RWPE1 (cell line): Measurements from ENCODE around the gene DZIP3.
A peak's percentile ranks its signal among the peaks of the same experiment; 100 is the strongest.

Experiments used
- CTCF ChIA-PET: fragments of 350-600 bp; sonication (Branson Sonifier 250); formaldehyde crosslinking; extraction: SDS; loops from one replicate; lab custom pipeline; 2021; lab: Yijun Ruan, JAX
- POLR2A ChIA-PET: fragments of 400-600 bp; formaldehyde crosslinking; extraction: SDS; loops from one replicate; lab custom pipeline; 2020; ENCODE audit warnings: antibody characterized with exemption; ENCODE audit not compliant: low non-redundant PET; lab: Yijun Ruan, JAX
- DNase-seq: peaks from one replicate; pipeline ENCODE4 v3.0.0; 2012; ENCODE audit warnings: low spot score
- H3K27ac ChIP-seq: fragments of 450-650 bp; 2 replicates; pipeline ENCODE4 v1.5.1; 2017
- TF ChIP-seq, protein P1 (sequence below): fragments of 450-650 bp; conservative IDR thresholded peaks from 2 replicates; pipeline ENCODE4 v1.5.1; 2017; ENCODE audit warnings: low read depth, mild to moderate bottlenecking

Gene DZIP3, protein sequence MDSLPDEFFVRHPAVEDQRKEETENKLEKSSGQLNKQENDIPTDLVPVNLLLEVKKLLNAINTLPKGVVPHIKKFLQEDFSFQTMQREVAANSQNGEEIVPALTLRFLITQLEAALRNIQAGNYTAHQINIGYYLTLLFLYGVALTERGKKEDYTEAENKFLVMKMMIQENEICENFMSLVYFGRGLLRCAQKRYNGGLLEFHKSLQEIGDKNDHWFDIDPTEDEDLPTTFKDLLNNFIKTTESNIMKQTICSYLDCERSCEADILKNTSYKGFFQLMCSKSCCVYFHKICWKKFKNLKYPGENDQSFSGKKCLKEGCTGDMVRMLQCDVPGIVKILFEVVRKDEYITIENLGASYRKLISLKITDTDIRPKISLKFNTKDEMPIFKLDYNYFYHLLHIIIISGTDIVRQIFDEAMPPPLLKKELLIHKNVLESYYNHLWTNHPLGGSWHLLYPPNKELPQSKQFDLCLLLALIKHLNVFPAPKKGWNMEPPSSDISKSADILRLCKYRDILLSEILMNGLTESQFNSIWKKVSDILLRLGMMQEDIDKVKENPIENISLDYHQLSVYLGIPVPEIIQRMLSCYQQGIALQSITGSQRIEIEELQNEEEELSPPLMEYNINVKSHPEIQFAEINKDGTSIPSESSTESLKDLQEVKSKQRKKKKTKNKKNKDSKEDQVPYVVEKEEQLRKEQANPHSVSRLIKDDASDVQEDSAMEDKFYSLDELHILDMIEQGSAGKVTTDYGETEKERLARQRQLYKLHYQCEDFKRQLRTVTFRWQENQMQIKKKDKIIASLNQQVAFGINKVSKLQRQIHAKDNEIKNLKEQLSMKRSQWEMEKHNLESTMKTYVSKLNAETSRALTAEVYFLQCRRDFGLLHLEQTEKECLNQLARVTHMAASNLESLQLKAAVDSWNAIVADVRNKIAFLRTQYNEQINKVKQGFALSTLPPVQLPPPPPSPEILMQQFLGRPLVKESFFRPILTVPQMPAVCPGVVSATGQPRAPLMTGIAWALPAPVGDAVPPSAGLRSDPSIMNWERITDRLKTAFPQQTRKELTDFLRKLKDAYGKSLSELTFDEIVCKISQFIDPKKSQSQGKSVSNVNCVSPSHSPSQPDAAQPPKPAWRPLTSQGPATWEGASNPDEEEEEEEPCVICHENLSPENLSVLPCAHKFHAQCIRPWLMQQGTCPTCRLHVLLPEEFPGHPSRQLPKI

DNA sequence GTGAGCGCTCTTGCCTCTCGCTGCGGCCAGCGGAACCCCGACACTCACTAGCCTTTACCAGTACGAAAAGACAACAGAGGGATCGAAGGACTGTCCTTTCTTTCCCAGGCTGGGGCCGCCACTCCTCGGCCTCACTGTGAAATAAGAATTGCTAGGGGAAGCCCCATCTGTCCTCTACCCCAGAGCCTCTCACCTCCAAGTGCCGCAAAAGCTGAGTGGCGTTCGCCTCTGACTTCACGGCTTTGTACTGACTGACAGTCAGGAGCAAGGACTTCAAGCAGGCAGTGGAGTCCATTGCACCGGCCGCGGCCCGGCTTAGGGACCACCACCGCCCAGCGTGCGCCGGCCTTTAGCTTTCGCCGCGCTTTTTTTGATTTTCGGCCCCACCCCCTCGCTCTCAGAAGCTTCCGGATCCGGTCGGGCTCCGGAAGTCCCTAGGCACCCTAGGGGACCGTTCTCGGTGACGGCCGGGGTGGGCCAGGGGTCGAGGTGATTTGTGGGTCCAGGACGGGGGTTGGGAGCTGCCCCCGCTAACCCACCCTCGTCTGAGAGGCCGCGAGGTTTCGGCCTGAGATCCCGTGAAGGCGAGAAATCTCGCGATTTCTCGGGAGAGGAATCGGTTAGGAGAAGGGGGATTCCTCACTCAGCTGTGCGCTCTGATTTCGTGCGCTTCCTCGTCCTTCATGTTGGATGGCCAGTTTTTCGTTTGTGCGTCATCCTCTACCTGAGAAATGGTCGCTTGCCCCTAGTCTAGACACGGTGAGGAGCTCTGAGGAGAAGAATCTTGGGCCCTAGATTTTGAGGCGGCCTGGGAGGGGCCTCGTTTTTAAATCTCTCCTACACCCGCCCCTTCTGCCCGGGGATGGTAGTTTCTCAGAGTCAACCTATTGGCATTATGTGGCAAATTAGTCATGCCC is at the start of gene DZIP3, which contains the start of gene CIP2A:
Gene DZIP3 (plus strand): TSS at position 642 of the 917 bp plus-strand sequence. CDS start 15,685 bp downstream, outside the sequence.
Gene CIP2A (minus strand): TSS at position 358 of the 917 bp plus-strand sequence. CDS start 63 bp downstream, at position 295.
- TF ChIP-seq, protein P1, sequence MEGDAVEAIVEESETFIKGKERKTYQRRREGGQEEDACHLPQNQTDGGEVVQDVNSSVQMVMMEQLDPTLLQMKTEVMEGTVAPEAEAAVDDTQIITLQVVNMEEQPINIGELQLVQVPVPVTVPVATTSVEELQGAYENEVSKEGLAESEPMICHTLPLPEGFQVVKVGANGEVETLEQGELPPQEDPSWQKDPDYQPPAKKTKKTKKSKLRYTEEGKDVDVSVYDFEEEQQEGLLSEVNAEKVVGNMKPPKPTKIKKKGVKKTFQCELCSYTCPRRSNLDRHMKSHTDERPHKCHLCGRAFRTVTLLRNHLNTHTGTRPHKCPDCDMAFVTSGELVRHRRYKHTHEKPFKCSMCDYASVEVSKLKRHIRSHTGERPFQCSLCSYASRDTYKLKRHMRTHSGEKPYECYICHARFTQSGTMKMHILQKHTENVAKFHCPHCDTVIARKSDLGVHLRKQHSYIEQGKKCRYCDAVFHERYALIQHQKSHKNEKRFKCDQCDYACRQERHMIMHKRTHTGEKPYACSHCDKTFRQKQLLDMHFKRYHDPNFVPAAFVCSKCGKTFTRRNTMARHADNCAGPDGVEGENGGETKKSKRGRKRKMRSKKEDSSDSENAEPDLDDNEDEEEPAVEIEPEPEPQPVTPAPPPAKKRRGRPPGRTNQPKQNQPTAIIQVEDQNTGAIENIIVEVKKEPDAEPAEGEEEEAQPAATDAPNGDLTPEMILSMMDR: no peak
- peak within 1 kb of the TSS; percentile 94 for H3K27ac ChIP-seq
- ChIA-PET CTCF (interaction anchor here (0.6 to 1.2 kb wide), 2 partner anchors 29 to 35 kb away, joined by 3 read pairs; no protein-coding TSS in a partner anchor), POLR2A (interaction anchor here (0.5 to 0.6 kb wide), 3 partner anchors 10 to 866 kb away, joined by 3 to 4 read pairs (median 3); no protein-coding TSS in a partner anchor)
- peak; percentile 90 for DNase-seq

DNA sequence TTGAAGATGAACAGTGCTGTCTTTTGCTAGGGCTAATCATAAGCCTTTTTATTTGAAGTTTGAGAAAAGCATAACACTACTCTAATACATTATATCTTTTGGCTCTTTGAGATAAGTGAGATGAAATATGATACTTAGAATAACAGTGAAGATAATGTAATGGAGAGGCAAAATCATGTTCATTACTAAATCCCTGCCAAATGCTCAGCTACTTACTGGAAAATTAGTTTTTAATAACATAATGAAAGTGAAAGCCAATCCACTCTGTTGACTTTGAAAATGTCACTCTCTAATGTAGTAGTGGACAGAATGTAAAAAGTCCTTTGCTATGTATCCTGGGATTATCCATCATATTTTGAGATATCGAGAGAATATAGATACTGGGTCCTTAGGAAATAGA is 43.3 kb upstream of the DZIP3 start:
- TF ChIP-seq, protein P1: no peak
- POLR2A ChIA-PET: no interaction called here
- no peak overlapping the region for H3K27ac ChIP-seq
- no peak for DNase-seq
- CTCF ChIA-PET: interaction anchor here (0.6 to 0.7 kb wide), 2 partner anchors 22 to 312 kb away, joined by 3 read pairs; no protein-coding TSS in a partner anchor

DNA sequence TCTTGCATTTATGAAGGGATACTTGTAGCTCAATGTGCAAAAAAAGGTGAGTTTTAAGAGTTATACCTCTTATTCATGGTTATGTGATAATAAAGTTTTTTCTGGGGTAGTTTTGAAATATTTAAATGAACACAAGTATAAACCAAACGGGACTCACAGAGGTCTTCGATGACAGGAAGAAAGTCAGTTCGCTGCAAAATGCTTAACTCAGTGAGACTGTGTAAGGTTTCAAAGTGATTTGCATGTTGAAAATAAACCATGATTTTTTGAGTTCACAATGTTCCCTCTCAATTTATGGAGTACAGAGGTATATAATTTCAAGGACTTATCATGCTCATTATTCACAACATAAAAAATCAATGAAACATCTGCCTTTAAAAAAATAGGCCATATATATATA is 42.8 kb upstream of the DZIP3 start:
- ChIA-PET CTCF (interaction anchor here (0.6 to 0.7 kb wide), 2 partner anchors 22 to 311 kb away, joined by 3 read pairs; no protein-coding TSS in a partner anchor), POLR2A (no interaction called here)
- TF ChIP-seq, protein P1: no peak
- no peak overlapping the region for H3K27ac ChIP-seq
- DNase-seq: no peak

DNA sequence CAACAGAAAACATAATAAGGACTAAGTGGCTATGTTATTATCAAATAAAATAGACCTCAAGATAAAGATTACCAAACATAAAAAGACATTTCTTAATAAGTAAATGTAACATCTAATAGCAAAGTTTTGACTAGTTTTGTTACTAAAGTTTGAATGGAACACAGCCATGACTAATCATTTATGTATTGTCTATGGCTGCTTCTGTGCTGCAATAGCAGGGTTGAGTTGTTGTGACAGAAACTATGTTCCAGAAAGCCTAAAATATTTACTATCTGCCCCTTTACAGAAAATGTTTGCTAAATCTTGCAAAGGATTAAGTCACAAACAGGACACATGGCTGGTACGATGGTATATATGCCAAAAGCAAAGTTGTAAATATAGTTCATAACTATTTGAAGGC is 41.2 kb upstream of the DZIP3 start:
- no peak overlapping the region for H3K27ac ChIP-seq
- ChIA-PET POLR2A (no interaction called here), CTCF (no interaction called here)
- DNase-seq: no peak
- TF ChIP-seq, protein P1: no peak

DNA sequence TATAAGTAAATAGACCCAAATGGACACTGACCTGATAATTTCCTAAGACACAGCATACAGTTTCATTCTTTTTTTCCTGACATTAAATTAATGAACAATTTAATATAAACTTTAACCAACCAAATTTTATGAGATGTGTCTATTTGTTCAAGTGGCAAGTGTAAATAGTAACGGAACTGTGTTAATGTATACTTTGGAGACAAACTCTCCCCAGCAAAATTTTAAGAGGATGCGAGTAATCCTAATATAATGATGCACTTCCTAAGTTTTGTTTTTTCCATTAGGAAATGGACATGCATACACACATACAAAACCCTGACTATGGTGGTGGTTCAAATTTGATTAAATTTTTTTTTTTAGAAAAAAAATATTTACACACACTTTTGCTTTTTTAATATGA is 40.6 kb upstream of the DZIP3 start:
- ChIA-PET POLR2A (no interaction called here), CTCF (no interaction called here)
- DNase-seq: no peak
- no peak overlapping the region for H3K27ac ChIP-seq
- TF ChIP-seq, protein P1: no peak
